HG03097 (cell line): Measurements from ENCODE around the gene CRYZL1.
A peak's percentile ranks its signal among the peaks of the same experiment; 100 is the strongest.

Source experiments
- ATAC-seq: cut with Tn5 transposase; IDR thresholded peaks from one replicate; pipeline ENCODE4 v1.9.1; 2021; ENCODE audit not compliant: unreplicated experiment, low FRiP score

CRYZL1 gene

DNA sequence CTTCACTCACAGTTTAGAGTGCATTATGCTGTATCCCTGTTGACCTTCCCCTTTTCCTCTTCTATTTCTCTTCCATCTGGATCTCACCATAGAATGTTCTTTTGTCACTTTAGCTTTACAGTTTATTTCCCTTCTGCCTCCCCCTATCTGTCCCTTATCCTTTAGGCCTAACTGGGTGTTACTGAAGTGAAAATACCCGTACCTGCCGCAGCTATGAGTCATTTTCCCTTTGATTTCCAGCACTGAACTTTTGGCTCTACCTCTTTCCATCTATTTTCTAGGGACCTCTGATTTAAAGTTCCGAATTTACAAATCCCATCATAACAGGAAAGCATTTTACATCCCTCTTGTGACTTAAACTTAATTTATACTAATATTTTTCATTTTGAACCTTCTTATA lies 20.5 kb upstream of the CRYZL1 start:
- no peak for ATAC-seq

DNA sequence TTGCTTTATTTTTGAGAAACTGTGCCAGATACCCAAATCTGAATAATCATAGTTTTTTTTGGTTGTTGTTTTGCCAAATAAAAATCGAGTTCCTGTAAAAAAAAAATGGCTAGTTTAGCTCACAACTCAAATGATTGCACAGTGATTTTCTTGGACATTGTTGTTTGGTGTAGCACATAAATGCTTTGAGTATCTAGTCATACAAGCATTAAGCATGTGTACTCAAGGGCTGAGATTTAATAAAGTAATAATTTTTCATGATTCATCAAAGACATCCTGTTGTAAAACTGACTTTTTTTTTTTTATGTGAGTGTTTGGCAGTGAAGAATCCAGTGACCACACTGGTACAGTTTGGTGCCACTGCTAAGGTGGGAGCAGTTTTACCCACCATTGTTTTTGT lies 19.6 kb upstream of the CRYZL1 start:
- no peak for ATAC-seq

DNA sequence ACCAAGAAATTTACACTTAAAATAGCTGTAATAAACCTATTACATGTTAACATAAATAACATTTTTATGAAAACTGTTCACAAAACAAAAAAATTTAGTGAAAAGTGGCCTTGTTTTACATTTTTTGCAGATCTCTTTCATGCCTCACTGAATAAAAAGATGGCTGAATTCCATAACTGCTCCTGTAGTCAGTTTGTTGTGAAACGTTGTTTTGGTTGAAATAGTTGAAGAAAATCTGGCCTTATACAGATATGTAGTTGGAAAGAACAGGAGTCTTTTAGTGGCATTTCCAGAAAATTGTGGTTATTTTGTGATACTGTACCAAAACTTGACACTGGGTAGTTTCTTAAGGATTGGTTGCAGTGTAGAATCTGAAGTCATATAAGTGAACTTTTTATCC lies 18.9 kb upstream of the CRYZL1 start:
- ATAC-seq = no peak

DNA sequence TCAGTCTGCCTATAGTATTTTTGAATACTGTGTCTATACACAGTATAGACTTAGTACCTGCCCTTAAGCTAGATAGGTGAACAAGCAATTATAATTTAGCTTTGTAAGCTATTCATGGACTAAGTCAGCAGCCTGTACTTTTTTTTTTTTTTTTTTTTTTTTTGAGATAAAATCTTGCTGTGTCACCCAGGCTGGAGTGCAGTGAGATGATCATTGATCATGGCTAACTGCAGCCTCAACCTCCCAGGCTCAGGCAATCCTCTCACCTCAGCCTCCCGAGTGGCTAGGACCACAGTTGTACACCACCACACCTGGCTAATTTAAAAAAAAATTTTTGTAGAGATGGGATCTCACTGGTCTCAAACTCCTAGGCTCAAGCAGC lies 18.0 kb upstream of the CRYZL1 start:
- ATAC-seq = no peak

DNA sequence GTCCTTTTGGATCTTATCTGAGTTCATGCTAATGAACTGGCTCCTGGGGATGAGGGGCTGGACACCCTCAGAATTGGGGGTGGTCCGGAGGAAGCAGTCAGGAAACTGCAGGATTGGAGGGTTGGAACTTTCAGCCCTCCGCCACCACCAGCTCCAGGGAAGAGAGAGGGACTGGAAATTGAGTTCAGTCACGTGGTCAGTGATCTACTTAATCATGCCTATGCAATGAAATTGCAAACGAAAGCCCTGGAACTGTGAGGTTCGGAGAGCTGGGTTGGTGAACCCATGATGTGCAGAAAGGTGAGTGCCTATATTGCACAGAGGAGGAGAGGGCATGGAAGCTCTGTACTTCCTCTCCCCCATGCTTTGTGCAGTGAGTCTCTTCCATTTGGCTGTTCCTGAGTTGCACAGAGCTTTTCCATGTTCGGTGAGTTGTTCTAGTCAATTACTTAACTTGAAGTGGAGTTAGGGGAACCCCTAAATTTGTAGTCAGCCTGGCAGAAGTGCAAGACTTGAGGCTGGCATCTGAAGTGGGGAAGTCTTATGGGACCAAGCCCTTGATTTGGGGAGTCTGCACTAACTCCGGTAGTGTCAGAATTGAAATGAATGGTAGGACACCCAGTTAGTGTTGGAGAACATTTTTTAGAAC lies 17.5 kb upstream of the CRYZL1 start:
- no peak for ATAC-seq

DNA sequence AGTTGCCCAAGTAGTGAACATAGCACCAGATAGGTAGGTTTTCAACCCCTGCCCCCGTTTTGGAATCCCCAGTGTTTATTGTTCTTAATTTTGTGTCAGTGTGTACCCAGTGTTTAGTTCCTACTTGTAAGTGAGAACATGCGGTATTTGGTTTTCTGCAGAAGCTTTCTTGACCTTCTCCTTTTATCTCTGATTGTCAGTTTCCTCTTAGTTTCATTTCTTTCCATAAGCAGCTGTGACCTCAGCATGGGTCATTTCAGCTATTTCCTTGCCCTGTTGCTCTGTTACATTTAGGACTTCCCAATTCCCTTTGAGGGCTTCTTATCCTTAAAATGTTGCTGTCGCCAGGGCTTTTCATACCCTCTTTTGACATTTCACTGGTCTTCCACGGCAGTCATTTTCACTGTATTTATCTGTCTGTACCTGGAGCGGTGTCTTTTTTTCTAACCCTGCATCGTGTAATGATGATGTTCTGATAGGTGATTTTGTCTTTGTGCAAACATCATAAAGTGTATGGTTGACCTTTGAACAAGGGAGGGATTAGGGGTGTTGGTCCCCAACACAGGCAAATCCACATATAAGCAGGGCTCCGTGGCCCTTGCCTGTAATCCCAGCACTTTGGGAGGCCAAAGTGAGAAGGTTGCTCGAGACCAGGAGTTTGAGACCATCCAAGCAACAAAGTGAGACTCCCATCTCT lies 15.7 kb upstream of the CRYZL1 start:
- ATAC-seq = no peak

DNA sequence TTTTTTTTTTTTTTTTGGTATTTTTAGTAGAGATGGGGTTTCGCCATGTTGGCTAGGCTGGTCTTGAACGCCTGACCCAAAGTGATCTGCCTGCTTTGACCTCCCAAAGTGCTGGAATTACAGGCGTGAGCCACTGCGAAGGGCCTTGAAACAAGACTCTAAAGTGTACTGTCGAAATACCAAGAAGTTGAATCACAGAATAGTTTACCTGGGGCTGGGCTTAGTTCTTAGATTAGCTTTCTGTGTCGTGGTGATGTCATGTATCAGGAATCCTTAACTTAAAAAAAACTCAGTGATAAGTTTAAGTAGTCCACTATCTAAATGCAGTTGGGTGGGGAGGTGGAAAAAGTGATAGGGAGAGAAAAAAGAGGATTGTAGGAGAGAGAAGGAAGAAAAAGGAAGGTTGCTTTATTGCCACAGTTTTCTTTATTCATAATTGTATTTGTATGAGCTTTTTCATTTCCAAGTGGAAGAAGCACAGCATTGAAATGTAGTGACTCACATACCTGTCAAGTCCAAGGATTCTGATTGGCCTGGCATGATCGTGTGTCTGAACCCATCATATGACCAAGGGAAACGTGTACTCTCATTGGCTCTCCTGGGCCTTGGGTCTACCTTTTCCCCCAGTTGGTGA lies 14.2 kb upstream of the CRYZL1 start:
- no peak for ATAC-seq

DNA sequence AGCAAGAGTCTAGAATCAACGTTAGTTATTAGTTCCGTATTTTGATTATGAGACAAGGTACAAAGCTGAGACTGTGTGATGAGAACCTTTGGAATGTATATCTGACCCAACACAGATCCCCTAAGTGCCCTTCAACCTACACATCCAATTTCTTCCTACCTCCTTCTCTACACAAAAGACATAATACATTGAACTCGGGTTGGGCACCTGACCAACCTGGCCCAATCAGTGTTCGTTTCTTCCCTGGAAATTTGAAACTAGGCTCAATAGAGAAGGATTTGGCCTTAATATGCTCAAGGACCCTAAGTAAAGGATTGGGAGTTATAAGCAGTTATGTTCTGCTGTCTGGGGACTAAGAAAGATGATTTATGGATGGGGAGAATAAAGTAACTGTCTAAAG lies 12.9 kb upstream of the CRYZL1 start:
- ATAC-seq = no peak

DNA sequence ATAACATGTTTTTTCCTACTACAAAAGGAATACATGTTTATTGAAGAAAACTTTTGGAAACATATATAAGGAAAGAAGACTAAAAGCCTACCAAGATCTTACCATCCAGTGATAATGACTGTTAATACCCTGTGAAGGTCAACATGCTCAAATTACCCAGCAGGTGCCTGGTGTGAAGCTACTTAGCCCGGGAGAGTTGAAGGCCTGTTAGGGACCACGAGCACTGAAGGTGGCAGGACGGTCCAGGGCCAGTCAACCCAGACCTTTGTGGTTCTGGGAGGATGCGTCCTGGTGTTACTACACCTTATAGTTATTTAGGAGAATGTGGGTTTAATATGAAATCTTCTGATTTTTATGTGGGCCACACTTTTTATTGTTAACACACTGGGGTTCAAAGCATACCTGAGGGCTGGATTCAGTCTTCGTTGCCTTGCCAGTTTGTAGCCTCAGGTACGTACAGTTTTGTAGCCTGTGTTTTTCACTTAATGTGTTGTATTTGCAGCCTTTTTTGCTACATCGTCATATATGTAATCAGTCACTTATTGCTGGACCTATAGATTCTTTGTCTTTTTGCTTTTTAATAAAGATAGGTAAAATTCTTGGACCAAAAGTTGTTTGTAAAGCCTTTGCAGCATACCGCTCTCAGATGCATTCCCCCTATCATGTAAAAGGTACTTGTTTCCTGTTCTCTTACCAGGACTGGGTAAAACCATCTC lies 10.6 kb upstream of the CRYZL1 start:
- no peak for ATAC-seq

DNA sequence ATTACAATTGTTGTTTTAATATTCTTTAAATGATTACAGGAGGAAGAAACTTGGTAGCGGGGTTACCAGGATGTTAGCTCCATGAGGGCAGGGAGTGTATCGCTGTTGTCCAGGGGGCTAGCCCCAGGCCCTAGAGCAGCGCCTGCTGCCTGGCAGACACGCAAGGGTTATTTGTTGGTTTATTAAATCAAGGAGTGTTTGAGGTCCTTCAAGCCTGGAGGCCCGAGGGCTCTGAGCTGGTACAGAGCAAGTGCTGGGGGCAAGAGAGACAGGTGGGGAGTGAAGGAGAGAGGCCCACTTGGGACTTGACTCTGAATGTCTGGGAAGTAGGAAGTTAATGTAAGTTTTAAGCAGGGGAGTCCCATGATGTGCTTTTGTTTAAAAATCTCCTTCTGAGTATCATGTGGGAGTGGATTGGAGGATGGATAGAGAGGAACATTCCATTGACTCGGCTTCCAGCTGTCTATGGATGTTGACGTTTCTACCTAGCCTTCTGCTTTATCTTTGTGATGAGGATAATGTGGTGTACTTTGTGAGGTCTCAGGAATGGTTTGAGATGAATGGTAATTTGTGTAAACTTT lies 9.5 kb upstream of the CRYZL1 start:
- ATAC-seq = no peak

DNA sequence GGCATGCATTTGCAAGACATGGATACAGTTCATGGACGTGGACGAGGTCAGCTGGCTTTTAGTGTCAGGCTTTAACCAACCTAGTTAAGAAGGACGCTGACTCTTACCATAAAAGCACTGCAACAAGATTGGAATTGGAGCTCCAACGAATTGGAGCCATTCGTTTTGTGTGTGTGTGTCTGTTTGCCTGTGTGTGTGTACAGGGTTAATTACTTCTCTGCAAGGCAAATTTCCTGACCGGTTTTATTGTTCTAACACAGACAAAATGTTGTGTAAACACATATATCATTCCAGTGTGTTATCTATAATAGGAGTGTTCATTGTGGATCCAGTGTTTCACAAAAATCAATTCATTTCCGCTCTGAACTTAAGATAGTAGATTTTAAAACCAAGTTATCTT lies 8.7 kb upstream of the CRYZL1 start:
- no peak for ATAC-seq

DNA sequence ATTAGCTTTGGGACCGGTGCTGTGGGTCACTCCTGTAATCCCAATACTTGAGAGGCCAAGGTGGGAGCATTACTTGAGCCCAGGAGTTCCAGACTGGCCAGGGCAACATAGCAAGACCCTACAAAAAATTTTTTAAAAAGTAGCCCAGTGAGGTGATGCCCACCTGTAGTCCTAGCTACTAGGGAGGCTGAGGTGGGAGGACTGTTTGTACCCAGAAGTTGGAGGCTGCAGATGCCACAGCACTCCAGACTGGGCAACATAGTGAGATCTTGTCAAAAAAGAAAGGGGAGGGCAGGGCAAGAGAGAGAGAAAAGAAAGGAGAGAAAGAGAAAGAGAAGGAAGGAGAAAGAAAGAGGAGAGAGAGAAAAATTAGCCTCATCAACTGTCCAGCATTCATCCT lies 7.0 kb upstream of the CRYZL1 start:
- ATAC-seq = no peak

DNA sequence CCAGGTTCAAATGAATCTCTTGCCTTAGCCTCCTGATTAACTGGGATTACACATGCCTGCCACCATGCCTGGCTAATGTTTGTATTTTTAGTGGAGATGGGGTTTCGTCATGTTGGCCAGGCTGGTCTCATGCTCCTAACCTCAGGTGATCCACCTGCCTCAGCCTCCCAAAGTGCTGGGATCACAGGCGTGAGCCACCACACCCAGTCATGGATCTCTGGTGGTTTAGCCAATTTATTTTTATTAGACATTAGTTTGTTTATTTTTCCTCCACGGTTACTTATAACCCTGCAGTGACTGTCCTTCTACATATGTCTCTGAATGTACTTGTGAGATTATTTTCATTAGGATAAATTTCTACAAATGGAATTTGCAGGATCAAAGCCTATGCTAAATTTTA lies 6.0 kb upstream of the CRYZL1 start:
- no peak for ATAC-seq

DNA sequence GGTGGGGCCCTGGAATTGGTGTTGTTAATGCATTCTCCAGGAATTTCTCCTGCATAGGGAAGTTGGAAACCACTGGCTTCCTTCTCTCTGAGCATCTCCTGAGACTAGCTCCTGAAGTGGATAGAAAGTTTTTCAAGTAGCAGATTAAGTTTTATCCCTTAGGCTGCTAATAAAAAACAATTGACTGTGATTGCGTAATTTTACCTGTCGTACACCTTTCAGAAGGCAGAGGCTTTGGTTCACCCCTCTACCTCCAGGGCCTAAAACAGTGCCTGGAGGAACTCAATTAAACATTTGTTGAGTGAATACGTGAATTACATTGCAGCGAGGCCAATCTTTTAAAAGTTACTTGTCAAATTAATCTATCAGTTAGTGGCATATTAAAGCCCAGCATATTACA lies 4.2 kb upstream of the CRYZL1 start:
- no peak for ATAC-seq

DNA sequence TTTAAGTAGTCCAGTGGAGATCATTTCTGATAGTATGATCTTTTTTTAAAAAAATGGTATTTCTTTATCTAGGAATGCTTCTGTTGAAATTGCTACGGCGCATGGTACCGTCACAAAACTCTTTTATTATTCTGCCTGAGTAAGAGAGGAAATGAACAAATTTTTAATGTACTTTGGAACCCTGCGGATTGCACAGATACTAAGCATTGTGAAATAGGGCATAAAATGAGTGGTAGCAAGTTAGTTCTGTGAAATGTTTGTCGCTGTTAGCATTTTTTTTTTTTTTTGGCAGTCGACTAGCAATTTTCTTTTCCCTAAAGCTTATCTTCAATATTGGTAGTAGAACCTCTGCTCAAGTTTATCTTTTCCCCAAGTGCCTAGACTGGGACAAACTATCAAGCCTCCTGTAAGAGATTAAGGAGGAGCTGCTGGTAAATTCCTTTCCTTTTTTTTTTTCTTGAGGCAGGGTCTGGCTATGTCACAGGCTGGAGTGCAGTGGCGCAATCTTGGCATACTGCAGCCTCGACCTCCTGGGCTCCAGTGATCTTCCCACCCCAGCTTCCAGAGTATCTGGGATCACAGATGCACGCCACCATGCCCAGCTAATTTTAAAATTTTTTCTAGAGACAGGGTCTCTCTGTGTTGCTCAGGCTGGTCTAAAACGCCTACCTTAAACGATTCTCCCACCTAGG lies 3.0 kb upstream of the CRYZL1 start:
- ATAC-seq = no peak

DNA sequence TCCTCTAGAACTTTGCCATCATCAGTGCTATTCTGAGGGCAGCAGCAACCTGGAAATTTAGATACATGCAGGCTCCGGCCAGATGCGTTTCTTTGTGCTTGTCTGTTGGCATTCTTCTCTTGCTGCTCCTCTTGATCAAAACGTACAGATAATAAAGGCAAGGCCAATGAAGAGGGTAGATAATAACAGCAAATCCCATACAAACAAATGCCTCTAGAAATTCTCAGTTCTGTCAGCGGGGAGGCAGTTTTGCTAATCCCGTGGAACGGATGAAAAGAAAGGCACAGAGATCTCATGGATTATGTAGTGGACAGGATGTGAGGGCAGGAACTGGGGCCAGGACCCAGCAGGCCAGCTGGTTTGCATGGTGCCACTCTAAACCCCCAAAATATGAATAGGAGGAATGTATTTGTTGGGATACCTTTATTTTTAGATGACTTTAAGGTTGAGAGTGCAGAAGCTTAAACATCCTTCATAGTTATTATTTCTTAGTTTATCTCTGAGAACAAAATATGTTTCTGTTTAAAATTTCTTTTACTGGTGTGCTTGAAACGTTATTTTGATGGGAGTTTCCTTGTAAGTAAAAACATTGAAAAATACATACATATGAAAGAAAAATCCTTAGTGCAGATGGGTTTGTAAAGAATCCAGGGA lies 2.2 kb upstream of the CRYZL1 start:
- no peak for ATAC-seq

DNA sequence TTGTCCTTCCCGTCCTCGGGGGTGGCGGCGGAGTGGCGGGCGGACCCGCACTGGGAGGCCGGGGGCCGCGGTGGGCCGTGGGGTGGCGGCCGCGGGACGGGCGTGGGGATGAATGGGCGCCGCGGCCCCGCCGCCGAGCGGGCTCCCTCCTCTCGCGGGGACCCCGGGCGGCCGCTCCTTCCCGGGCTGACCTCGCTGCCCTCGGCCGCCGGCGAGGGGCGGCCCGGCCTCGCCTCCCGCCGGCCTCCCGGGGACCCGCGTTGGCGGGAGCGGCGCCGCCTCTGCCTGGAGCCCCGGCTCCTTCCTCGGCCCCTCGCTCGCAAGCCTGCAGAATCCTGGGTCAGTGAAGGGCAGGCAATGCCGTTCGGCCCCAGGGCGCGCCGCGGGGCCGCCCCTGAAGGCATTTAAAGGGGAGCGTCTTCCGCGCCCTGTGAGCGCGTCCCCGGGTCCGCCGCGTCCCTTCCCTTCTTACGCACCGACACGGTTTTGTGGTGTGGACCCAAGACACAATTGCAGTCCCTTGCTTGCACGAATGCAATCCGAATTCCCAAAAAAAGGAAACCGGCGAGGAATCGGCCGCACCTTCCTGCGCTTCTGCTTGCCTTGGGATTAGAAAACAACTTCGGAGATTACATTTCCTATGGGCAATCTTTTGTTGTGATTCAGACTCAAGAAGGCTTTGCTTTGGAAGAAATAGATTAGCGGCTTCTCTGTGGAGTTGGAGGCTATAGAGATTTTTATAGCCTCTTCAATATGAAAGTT lies 1.5 kb upstream of the CRYZL1 start:
- peak; percentile 2 for ATAC-seq

DNA sequence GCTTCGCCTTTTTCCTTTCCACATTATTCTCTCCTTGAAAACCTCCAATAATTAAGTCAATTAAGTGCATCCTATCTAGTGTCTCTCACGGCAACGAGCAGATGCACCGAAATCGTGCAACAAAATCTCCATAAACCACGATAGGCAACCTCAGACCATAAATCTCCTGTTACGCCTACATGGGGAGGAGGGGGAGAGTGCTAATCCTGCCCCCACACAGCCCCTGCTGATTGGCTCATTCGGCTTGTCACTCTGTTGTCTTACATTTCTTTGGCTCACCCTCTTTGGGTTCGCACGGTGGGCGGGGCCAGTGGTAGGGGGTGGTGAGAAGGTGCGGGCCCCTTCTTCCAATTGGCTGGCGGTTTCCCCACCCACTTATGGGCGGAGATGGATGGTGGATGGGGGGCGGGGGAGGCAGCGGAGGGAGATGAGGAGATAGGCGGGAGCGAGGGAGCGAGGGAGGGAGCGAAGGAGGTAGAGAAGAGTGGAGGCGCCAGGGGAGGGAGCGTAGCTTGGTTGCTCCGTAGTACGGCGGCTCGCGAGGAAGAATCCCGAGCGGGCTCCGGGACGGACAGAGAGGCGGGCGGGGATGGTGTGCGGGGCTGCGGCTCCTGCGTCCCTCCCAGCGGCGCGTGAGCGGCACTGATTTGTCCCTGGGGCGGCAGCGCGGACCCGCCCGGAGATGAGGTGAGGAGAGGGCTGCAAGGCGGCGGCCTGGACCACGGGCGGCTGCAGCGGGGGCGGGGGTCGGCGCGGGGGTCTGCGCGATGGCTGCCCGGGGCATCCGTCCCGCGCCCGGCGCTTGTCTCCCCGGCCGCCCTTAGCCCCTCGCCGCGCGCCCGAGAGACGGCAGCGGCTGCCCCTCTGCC lies 720 bp upstream of the CRYZL1 start, which contains the start of gene ITSN1:
Gene ITSN1 (plus strand): TSS at position 475 of the 869 bp plus-strand sequence. CDS start 76,328 bp downstream, outside the sequence.
- peak; percentile 81 for ATAC-seq
